IMR-90 (cell line): ENCODE data around the gene SELENOP. TPM values are rescaled to one million over a fixed set of nuclear protein-coding genes. Genes with fewer than 3 reads are reported as not detected.

Source experiments
- ATAC-seq: fragments of 200-7000 bp; cut with Tn5 transposase; 2 replicates; pipeline ENCODE4 v1.9.1; 2020; ENCODE audit warnings: low read depth, mild to moderate bottlenecking, moderate library complexity
- BruUV-seq: library from RNA; stranded (reverse); fragments of 400-500 nt; replicated peaks from 2 replicates; lab custom pipeline; 2021; lab: Mats Ljungman, UMichigan
- CTCF ChIA-PET: fragments of 300-600 bp; formaldehyde crosslinking; extraction: SDS; loops from one replicate; lab custom pipeline; 2021; ENCODE audit warnings: antibody characterized with exemption; lab: Yijun Ruan, JAX
- POLR2A ChIA-PET: fragments of 300-600 bp; sonication (Branson Sonifier 250); formaldehyde crosslinking; loops from one replicate; lab custom pipeline; 2022; ENCODE audit warnings: antibody characterized with exemption; ENCODE audit not compliant: unreplicated experiment; lab: Charles Lee
- DNase-seq: peaks from one replicate; pipeline ENCODE4 v3.0.0; 2013
- H2AFZ ChIP-seq: replicated peaks from 2 replicates; pipeline ENCODE3; 2013; ENCODE audit warnings: low read length, mild to moderate bottlenecking; ENCODE audit not compliant: poor library complexity
- H2AK5ac ChIP-seq: 2 replicates; pipeline ENCODE4 v1.6.1; 2013; ENCODE audit warnings: low read depth, low read length, inconsistent platforms
- H2AK9ac ChIP-seq: replicated peaks from 2 replicates; pipeline ENCODE3; 2013; ENCODE audit warnings: mild to moderate bottlenecking, low read depth, low read length, moderate library complexity; ENCODE audit not compliant: poor library complexity
- H2BK120ac ChIP-seq: 2 replicates; pipeline ENCODE4 v1.6.1; 2013; ENCODE audit warnings: low read depth, low read length, inconsistent platforms
- H2BK15ac ChIP-seq: 3 replicates; pipeline ENCODE4 v1.6.1; 2013; ENCODE audit warnings: low read depth, low read length, inconsistent platforms
- H2BK20ac ChIP-seq: 2 replicates; pipeline ENCODE4 v1.6.1; 2013; ENCODE audit warnings: low read depth, mild to moderate bottlenecking, inconsistent platforms, low read length, moderate library complexity
- H2BK5ac ChIP-seq: 2 replicates; pipeline ENCODE4 v1.6.1; 2013; ENCODE audit warnings: mild to moderate bottlenecking, low read depth, low read length, inconsistent platforms; ENCODE audit not compliant: poor library complexity, severe bottlenecking
- H3K14ac ChIP-seq: replicated peaks from 2 replicates; pipeline ENCODE4 v1.6.1; 2013; ENCODE audit warnings: low read depth, low read length, inconsistent platforms
- H3K18ac ChIP-seq: 2 replicates; pipeline ENCODE4 v1.6.1; 2013; ENCODE audit warnings: low read depth, low read length, control low read depth
- H3K23ac ChIP-seq: 2 replicates; pipeline ENCODE4 v1.6.1; 2013; ENCODE audit warnings: low read depth, low read length, inconsistent platforms
- H3K27ac ChIP-seq: 2 replicates; pipeline ENCODE4 v1.5.1; 2013; ENCODE audit warnings: mild to moderate bottlenecking, control low read depth, low read length; ENCODE audit not compliant: insufficient read depth
- H3K27me3 ChIP-seq: 2 replicates; pipeline ENCODE4 v1.6.1; 2013; ENCODE audit warnings: low read length; ENCODE audit not compliant: control insufficient read depth, insufficient read depth
- H3K36me3 ChIP-seq: 2 replicates; pipeline ENCODE4 v1.6.1; 2013; ENCODE audit warnings: low read length, mixed read lengths; ENCODE audit not compliant: control insufficient read depth, insufficient read depth
- H3K4ac ChIP-seq: 2 replicates; pipeline ENCODE4 v1.6.1; 2013; ENCODE audit warnings: low read depth, low read length, inconsistent platforms
- H3K4me1 ChIP-seq: 2 replicates; pipeline ENCODE4 v1.6.1; 2013; ENCODE audit warnings: low read length, mixed read lengths; ENCODE audit not compliant: control insufficient read depth, insufficient read depth
- H3K4me2 ChIP-seq: 2 replicates; pipeline ENCODE4 v1.6.1; 2013; ENCODE audit warnings: low read depth, mild to moderate bottlenecking, control low read depth, low read length, moderate library complexity
- H3K4me3 ChIP-seq: 2 replicates; pipeline ENCODE4 v1.5.1; 2013; ENCODE audit warnings: low read depth, mild to moderate bottlenecking, control low read depth, low read length, moderate library complexity; ENCODE audit not compliant: insufficient read depth
- H3K56ac ChIP-seq: 2 replicates; pipeline ENCODE4 v1.6.1; 2013; ENCODE audit warnings: low read length, inconsistent platforms; ENCODE audit not compliant: insufficient read depth; ENCODE audit errors: extremely low read depth
- H3K79me1 ChIP-seq, 2 experiments: 2 replicates each; pipeline ENCODE4 v1.6.1; 2013; ENCODE audit warnings: low read length in 2 of 2, inconsistent platforms in 1 of 2, low read depth in 1 of 2
- H3K9ac ChIP-seq: 2 replicates; pipeline ENCODE4 v1.6.1; 2013; ENCODE audit warnings: low read depth, low read length, control low read depth
- H3K9me1 ChIP-seq: 2 replicates; pipeline ENCODE4 v1.6.1; 2013; ENCODE audit warnings: low read length, inconsistent platforms; ENCODE audit not compliant: insufficient read depth
- H3K9me3 ChIP-seq: 2 replicates; pipeline ENCODE4 v1.6.1; 2013; ENCODE audit warnings: low read length; ENCODE audit not compliant: control insufficient read depth, insufficient read depth
- H4K20me1 ChIP-seq: 2 replicates; pipeline ENCODE4 v1.6.1; 2013; ENCODE audit warnings: low read length, inconsistent platforms; ENCODE audit not compliant: insufficient read depth
- H4K5ac ChIP-seq: 2 replicates; pipeline ENCODE4 v1.6.1; 2013; ENCODE audit warnings: mild to moderate bottlenecking, low read depth, low read length, control low read depth
- H4K8ac ChIP-seq, 2 experiments: 2 replicates each; pipeline ENCODE4 v1.6.1; 2013; ENCODE audit warnings: low read depth in 2 of 2, low read length in 2 of 2, control low read depth in 1 of 2, inconsistent platforms in 1 of 2
- H4K91ac ChIP-seq: 2 replicates; pipeline ENCODE4 v1.6.1; 2013; ENCODE audit warnings: low read depth, low read length, inconsistent platforms; ENCODE audit not compliant: insufficient read depth
- BHLHE40 ChIP-seq: fragments of 150-350 bp; IDR thresholded peaks from 2 replicates; pipeline ENCODE4 v1.6.1; 2016; ENCODE audit warnings: mild to moderate bottlenecking, low read depth, low read length
- CEBPB ChIP-seq: IDR thresholded peaks from 2 replicates; pipeline ENCODE4 v1.6.1; 2012; ENCODE audit warnings: low read depth, low read length, improper control_type of control experiment
- CHD1 ChIP-seq: IDR thresholded peaks from 2 replicates; pipeline ENCODE4 v1.6.1; 2012; ENCODE audit warnings: low read depth, low read length, improper control_type of control experiment
- CTCF ChIP-seq: conservative IDR thresholded peaks from 2 replicates; pipeline ENCODE4 v1.5.1; 2012; ENCODE audit warnings: mild to moderate bottlenecking, low read depth, low read length, improper control_type of control experiment
- ELK1 ChIP-seq: fragments of 150-350 bp; IDR thresholded peaks from 2 replicates; pipeline ENCODE4 v1.6.1; 2016; ENCODE audit warnings: low read depth, mild to moderate bottlenecking, low read length, moderate library complexity, borderline replicate concordance
- FOS ChIP-seq: fragments of 150-350 bp; IDR thresholded peaks from 2 replicates; pipeline ENCODE4 v1.6.1; 2016; ENCODE audit warnings: low read depth, low read length
- MAFK ChIP-seq: IDR thresholded peaks from 2 replicates; pipeline ENCODE4 v1.6.1; 2012; ENCODE audit warnings: low read depth, low read length, improper control_type of control experiment
- MAZ ChIP-seq: IDR thresholded peaks from 2 replicates; pipeline ENCODE4 v1.6.1; 2012; ENCODE audit warnings: low read depth, mild to moderate bottlenecking, low read length, improper control_type of control experiment, moderate library complexity, borderline replicate concordance
- MXI1 ChIP-seq: IDR thresholded peaks from 2 replicates; pipeline ENCODE4 v1.6.1; 2012; ENCODE audit warnings: low read depth, mild to moderate bottlenecking, low read length, moderate library complexity, borderline replicate concordance
- NFE2L2 ChIP-seq: fragments of 150-350 bp; IDR thresholded peaks from 2 replicates; pipeline ENCODE4 v1.6.1; 2016; ENCODE audit warnings: low read depth, mild to moderate bottlenecking, low read length
- POLR2A ChIP-seq: IDR thresholded peaks from 2 replicates; pipeline ENCODE4 v1.6.1; 2012; ENCODE audit warnings: mild to moderate bottlenecking, low read depth, low read length
- RAD21 ChIP-seq: IDR thresholded peaks from 2 replicates; pipeline ENCODE4 v1.6.1; 2012; ENCODE audit warnings: low read length, improper control_type of control experiment
- RCOR1 ChIP-seq: IDR thresholded peaks from 2 replicates; pipeline ENCODE4 v1.6.1; 2012; ENCODE audit warnings: mild to moderate bottlenecking, low read length, improper control_type of control experiment; ENCODE audit not compliant: insufficient replicate concordance
- RFX5 ChIP-seq: IDR thresholded peaks from 2 replicates; pipeline ENCODE4 v1.8.0; 2012; ENCODE audit warnings: low read depth, mild to moderate bottlenecking, low read length, moderate library complexity
- SMC3 ChIP-seq: fragments of 150-350 bp; IDR thresholded peaks from 2 replicates; pipeline ENCODE4 v1.6.1; 2016; ENCODE audit warnings: low read depth, mild to moderate bottlenecking, antibody characterized with exemption, low read length, moderate library complexity
- WGBS, 2 experiments: methylation state at CpG; one replicate each; pipeline versions ENCODE4 v1.1.5 to v1.1.7; 2013; ENCODE audit warnings: missing lambda C conversion rate in 2 of 2; ENCODE audit not compliant: insufficient read length in 1 of 2; ENCODE audit errors: extremely low coverage in 2 of 2; 5-methylcytosine and 5-hydroxymethylcytosine counted together
- dilution Hi-C: fragments of 300-500 bp; cut with HindIII; formaldehyde crosslinking; loops from one replicate; pipeline ENCODE4 v1.14.3; 2018; ENCODE audit warnings: low sequenced_read_pairs; ENCODE audit not compliant: unreplicated experiment
- in situ Hi-C: fragments of 300-500 bp; cut with MboI; formaldehyde crosslinking; loops from 3 replicates; pipeline ENCODE4 v1.14.3; 2019; ENCODE audit warnings: low sequenced_read_pairs, inconsistent platforms, mixed read lengths
- intact Hi-C: fragments of 100-400 bp; cut with micrococcal nuclease; formaldehyde crosslinking; loops from 2 replicates; pipeline ENCODE4 v1.10.0; 2022
- polyA plus RNA-seq, 3 experiments: library from polyadenylated mRNA; depleted of rRNA; stranded (reverse); fragments of >200 nt; gene quantifications; 2 replicates each; pipeline ENCODE4 v1.2.3, GENCODE V29; 2012; ENCODE audit warnings: low replicate concordance in 1 of 3
- total RNA-seq: library from RNA; depleted of rRNA; stranded (reverse); fragments of >200 nt; gene quantifications from 2 replicates; pipeline ENCODE4 v1.2.3, GENCODE V29; 2012
- TF ChIP-seq, protein P1 (sequence below): fragments of 150-350 bp; IDR thresholded peaks from 2 replicates; pipeline ENCODE4 v1.6.1; 2017; ENCODE audit warnings: mild to moderate bottlenecking, antibody characterized with exemption, low read length, low read depth

Gene SELENOP
- total and polyA plus RNA-seq, 2 of the 4 experiments (the other 2 are of a cell fraction), result 0.55 to 1.1 TPM

- no peak overlapping the region for H3K14ac ChIP-seq
- no peak overlapping the region for H3K27ac ChIP-seq
- H3K23ac ChIP-seq, result no peak overlapping the region
- no peak overlapping the region for H2BK15ac ChIP-seq
- POLR2A ChIA-PET, result no interaction called here
- dilution Hi-C loops (no loop called here), intact Hi-C loops (loop anchor here (10.0 kb wide), 1 partner anchor 1164 kb away; no protein-coding TSS in a partner anchor), in situ Hi-C loops (no loop called here)
- WGBS, 2 experiments, result no CpG with 5 or more reads among the region's 2 CpGs
- H2AK9ac ChIP-seq, result no peak overlapping the region
- no peak overlapping the region for H3K9ac ChIP-seq
- H4K20me1 ChIP-seq, result no peaks in the 10 kb centered on the region
- no peak for TF ChIP-seq NFE2L2
- TF ChIP-seq, protein P1, sequence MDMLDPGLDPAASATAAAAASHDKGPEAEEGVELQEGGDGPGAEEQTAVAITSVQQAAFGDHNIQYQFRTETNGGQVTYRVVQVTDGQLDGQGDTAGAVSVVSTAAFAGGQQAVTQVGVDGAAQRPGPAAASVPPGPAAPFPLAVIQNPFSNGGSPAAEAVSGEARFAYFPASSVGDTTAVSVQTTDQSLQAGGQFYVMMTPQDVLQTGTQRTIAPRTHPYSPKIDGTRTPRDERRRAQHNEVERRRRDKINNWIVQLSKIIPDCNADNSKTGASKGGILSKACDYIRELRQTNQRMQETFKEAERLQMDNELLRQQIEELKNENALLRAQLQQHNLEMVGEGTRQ, result no peak
- TF ChIP-seq ELK1, result no peak
- no peak for TF ChIP-seq POLR2A
- no peak for TF ChIP-seq CTCF
- no peak for TF ChIP-seq RCOR1
- TF ChIP-seq FOS, result no peak
- TF ChIP-seq MXI1, result no peak
- TF ChIP-seq CHD1, result no peak
- no peak for TF ChIP-seq MAZ
- TF ChIP-seq MAFK, result no peak
- TF ChIP-seq BHLHE40, result no peak
- TF ChIP-seq SMC3, result no peak
- TF ChIP-seq CEBPB, result no peak
- no peak for TF ChIP-seq RFX5
- TF ChIP-seq RAD21, result no peak
- H2BK5ac ChIP-seq, result no peak overlapping the region
- no peak overlapping the region for H2AFZ ChIP-seq
- H3K27me3 ChIP-seq, result 0 out of 2 replicates have a peak, but pooled peaks cover 2% of the 10 kb centered on the region
- no peak overlapping the region for H3K18ac ChIP-seq
- CTCF ChIA-PET, result no interaction called here
- H4K91ac ChIP-seq, result no peak overlapping the region
- no peak overlapping the region for H3K56ac ChIP-seq
- no peak overlapping the region for H2BK120ac ChIP-seq
- H3K79me1 ChIP-seq, result no peaks in the 10 kb centered on the region
- BruUV-seq, result no TSS peak
- no peaks in the 10 kb centered on the region for H3K4me1 ChIP-seq
- no peak overlapping the region for H2BK20ac ChIP-seq
- no peak overlapping the region for H3K4me2 ChIP-seq
- H4K5ac ChIP-seq, result no peak overlapping the region
- no peaks in the 10 kb centered on the region for H3K9me3 ChIP-seq
- no peak overlapping the region for H4K8ac ChIP-seq
- H3K4ac ChIP-seq, result no peak overlapping the region
- H3K9me1 ChIP-seq, result no peaks in the 10 kb centered on the region; the same call in 1 of the 2 replicates
- no peak for DNase-seq
- no peak overlapping the region for H3K4me3 ChIP-seq
- H2AK5ac ChIP-seq, result no peak overlapping the region
- ATAC-seq, result no peak
- H3K36me3 ChIP-seq, result no peaks in the 10 kb centered on the region
These were observed 19.2 kb upstream of the SELENOP start for GRCh38 chr5:42830924-42831323.
